Parathyroid adenoma (tissue), 2 donors: ENCODE results near the gene PPP6R2.

Source experiments
- H2AFZ ChIP-seq: fragments of 300-600 bp; sonication (generic); one replicate; pipeline ENCODE4 v1.7.0; 2017; ENCODE audit warnings: antibody characterized with exemption, mild to moderate bottlenecking
- H3K27ac ChIP-seq: fragments of 300-600 bp; sonication (generic); one replicate; pipeline ENCODE4 v1.7.0; 2017
- H3K27me3 ChIP-seq: fragments of 300-600 bp; sonication (generic); one replicate; pipeline ENCODE4 v1.7.0; 2017; ENCODE audit warnings: low read length; ENCODE audit not compliant: control insufficient read depth, insufficient read depth
- H3K36me3 ChIP-seq: fragments of 300-600 bp; sonication (generic); one replicate; pipeline ENCODE4 v1.7.0; 2017; ENCODE audit warnings: low read length; ENCODE audit not compliant: control insufficient read depth, insufficient read depth
- H3K4me1 ChIP-seq: fragments of 300-600 bp; sonication (generic); one replicate; pipeline ENCODE4 v1.7.0; 2017; ENCODE audit warnings: control low read depth
- H3K4me2 ChIP-seq: fragments of 300-600 bp; sonication (generic); one replicate; pipeline ENCODE4 v1.7.0; 2017; ENCODE audit warnings: low read length
- H3K4me3 ChIP-seq: fragments of 300-600 bp; sonication (generic); one replicate; pipeline ENCODE4 v1.7.0; 2017; ENCODE audit warnings: low read depth, low read length
- H3K79me2 ChIP-seq: fragments of 300-600 bp; sonication (generic); one replicate; pipeline ENCODE4 v1.7.0; 2017; ENCODE audit warnings: control low read depth
- H3K9ac ChIP-seq: fragments of 300-600 bp; sonication (generic); one replicate; pipeline ENCODE4 v1.7.0; 2017; ENCODE audit warnings: mild to moderate bottlenecking
- H3K9me3 ChIP-seq: fragments of 300-600 bp; sonication (generic); one replicate; pipeline ENCODE4 v1.7.0; 2017; ENCODE audit warnings: low read length; ENCODE audit not compliant: control insufficient read depth
- TF ChIP-seq, protein P1 (sequence below): fragments of 300-600 bp; sonication (generic); IDR thresholded peaks from one replicate; pipeline ENCODE4 v1.7.0; 2017; ENCODE audit warnings: antibody characterized with exemption, mild to moderate bottlenecking
- donor health status: primary hyperparathyroidism.

The PPP6R2 gene

DNA sequence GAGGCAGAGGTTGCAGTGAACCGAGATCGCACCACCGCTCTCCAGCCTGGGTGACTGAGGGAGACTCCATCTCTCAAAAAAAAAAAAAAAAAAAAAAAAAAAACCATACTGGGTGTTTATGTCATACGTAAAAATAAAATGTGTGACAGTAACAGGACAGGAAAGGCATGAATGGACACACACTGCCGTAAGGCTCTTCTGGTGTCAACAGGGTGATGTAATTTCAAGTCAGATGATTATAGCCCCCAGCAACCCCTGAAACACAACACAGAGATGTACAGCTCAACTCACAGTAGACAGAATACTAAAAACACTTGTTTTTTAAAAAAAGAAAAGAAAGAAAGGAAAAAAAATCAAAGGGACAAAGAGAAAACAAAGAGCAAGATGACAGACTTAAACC is 109.5 kb downstream of the PPP6R2 start:
- H3K79me2 ChIP-seq: no peaks in the 10 kb centered on the region
- H3K9me3 ChIP-seq: no peaks in the 10 kb centered on the region
- no peak overlapping the region for H3K27ac ChIP-seq
- no peak overlapping the region for H2AFZ ChIP-seq
- H3K9ac ChIP-seq: no peak overlapping the region
- no peaks in the 10 kb centered on the region for H3K4me1 ChIP-seq
- TF ChIP-seq, protein P1, sequence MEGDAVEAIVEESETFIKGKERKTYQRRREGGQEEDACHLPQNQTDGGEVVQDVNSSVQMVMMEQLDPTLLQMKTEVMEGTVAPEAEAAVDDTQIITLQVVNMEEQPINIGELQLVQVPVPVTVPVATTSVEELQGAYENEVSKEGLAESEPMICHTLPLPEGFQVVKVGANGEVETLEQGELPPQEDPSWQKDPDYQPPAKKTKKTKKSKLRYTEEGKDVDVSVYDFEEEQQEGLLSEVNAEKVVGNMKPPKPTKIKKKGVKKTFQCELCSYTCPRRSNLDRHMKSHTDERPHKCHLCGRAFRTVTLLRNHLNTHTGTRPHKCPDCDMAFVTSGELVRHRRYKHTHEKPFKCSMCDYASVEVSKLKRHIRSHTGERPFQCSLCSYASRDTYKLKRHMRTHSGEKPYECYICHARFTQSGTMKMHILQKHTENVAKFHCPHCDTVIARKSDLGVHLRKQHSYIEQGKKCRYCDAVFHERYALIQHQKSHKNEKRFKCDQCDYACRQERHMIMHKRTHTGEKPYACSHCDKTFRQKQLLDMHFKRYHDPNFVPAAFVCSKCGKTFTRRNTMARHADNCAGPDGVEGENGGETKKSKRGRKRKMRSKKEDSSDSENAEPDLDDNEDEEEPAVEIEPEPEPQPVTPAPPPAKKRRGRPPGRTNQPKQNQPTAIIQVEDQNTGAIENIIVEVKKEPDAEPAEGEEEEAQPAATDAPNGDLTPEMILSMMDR: no peak
- no peaks in the 10 kb centered on the region for H3K27me3 ChIP-seq
- H3K4me2 ChIP-seq: no peak overlapping the region
- no peak overlapping the region for H3K4me3 ChIP-seq
- no peaks in the 10 kb centered on the region for H3K36me3 ChIP-seq

GRCh38 chr22:50454556-50455075 is 111.5 kb downstream of the PPP6R2 start:
- no peaks in the 10 kb centered on the region for H3K79me2 ChIP-seq
- TF ChIP-seq, protein P1: no peak
- H3K27ac ChIP-seq: no peak overlapping the region
- no peak overlapping the region for H3K4me2 ChIP-seq
- no peak overlapping the region for H2AFZ ChIP-seq
- no peak overlapping the region for H3K9ac ChIP-seq
- H3K36me3 ChIP-seq: no peaks in the 10 kb centered on the region
- no peaks in the 10 kb centered on the region for H3K27me3 ChIP-seq
- no peak overlapping the region for H3K4me3 ChIP-seq
- no peaks in the 10 kb centered on the region for H3K4me1 ChIP-seq
- H3K9me3 ChIP-seq: no peaks in the 10 kb centered on the region

DNA sequence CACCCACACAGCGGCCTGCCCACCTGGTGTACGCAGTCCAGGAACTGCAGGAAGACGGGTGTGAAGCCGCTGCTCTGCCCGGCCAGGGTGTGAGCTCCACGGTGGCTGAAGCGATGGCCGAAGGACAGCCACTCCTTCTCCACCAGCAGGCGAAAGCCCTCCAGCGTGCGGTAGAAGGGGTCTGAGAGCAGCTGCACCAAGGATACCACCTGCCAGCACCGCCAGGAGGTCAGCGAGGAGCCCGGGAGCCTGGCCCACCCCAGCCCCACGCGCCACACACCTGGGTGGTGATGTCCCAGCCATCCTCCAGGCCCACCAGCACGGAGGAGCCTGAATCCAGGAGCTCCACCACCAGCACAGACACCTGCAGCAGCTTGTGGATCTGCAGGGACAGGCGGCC is 112.1 kb downstream of the PPP6R2 start:
- no peaks in the 10 kb centered on the region for H3K36me3 ChIP-seq
- no peak overlapping the region for H3K27ac ChIP-seq
- H3K4me3 ChIP-seq: no peak overlapping the region
- H3K4me1 ChIP-seq: no peaks in the 10 kb centered on the region
- no peak overlapping the region for H3K9ac ChIP-seq
- no peaks in the 10 kb centered on the region for H3K9me3 ChIP-seq
- no peak overlapping the region for H3K4me2 ChIP-seq
- TF ChIP-seq, protein P1: no peak
- no peak overlapping the region for H2AFZ ChIP-seq
- no peaks in the 10 kb centered on the region for H3K27me3 ChIP-seq
- H3K79me2 ChIP-seq: no peaks in the 10 kb centered on the region

- TF ChIP-seq, protein P1: no peak
These were observed 112.9 kb downstream of the PPP6R2 start for GRCh38 chr22:50456026-50456425.

GRCh38 chr22:50456466-50457234 is 113.5 kb downstream of the PPP6R2 start:
- Histone ChIP-seq H3K4me3 (no peak overlapping the region), H3K36me3 (no peaks in the 10 kb centered on the region), H3K27ac (no peak overlapping the region)

More at GRCh38 chr22:50456026-50456425, 112.9 kb downstream of the PPP6R2 start:
- H3K79me2 ChIP-seq: no peaks in the 10 kb centered on the region
- no peak overlapping the region for H3K4me3 ChIP-seq
- no peaks in the 10 kb centered on the region for H3K27me3 ChIP-seq
- H3K4me2 ChIP-seq: no peak overlapping the region
- no peak overlapping the region for H3K27ac ChIP-seq
- H3K9me3 ChIP-seq: no peaks in the 10 kb centered on the region
- no peaks in the 10 kb centered on the region for H3K36me3 ChIP-seq
- no peak overlapping the region for H2AFZ ChIP-seq
- no peaks in the 10 kb centered on the region for H3K4me1 ChIP-seq
- no peak overlapping the region for H3K9ac ChIP-seq

More at GRCh38 chr22:50456466-50457234, 113.5 kb downstream of the PPP6R2 start:
- H2AFZ ChIP-seq: no peak overlapping the region
- no peak overlapping the region for H3K4me2 ChIP-seq
- TF ChIP-seq, protein P1: no peak
- no peaks in the 10 kb centered on the region for H3K9me3 ChIP-seq
- H3K79me2 ChIP-seq: no peaks in the 10 kb centered on the region
- no peaks in the 10 kb centered on the region for H3K4me1 ChIP-seq
- H3K27me3 ChIP-seq: no peaks in the 10 kb centered on the region
- no peak overlapping the region for H3K9ac ChIP-seq
